Panc1 (cell line): ENCODE data around the gene SDK1. TPM values are rescaled to one million over a fixed set of nuclear protein-coding genes. Genes with fewer than 3 reads are reported as not detected.

Experiments
- ATAC-seq: fragments of 200-7000 bp; cut with Tn5 transposase; 2 replicates; pipeline ENCODE4 v1.9.1; 2020; ENCODE audit warnings: mild to moderate bottlenecking, moderate library complexity
- BruUV-seq: library from RNA; stranded (reverse); fragments of 400-500 nt; replicated peaks from 2 replicates; lab custom pipeline; 2021; lab: Mats Ljungman, UMichigan
- CTCF ChIA-PET: fragments of 300-600 bp; sonication (Branson Sonifier 250); formaldehyde crosslinking; loops from one replicate; lab custom pipeline; 2022; ENCODE audit warnings: antibody characterized with exemption; lab: Charles Lee
- POLR2A ChIA-PET: fragments of 300-600 bp; sonication (Branson Sonifier 250); formaldehyde crosslinking; loops from one replicate; lab custom pipeline; 2022; ENCODE audit warnings: antibody characterized with exemption; lab: Charles Lee
- DNase-seq: peaks from one replicate; pipeline ENCODE4 v3.0.0-alpha.2; 2010; ENCODE audit warnings: low read depth, low spot score
- H3K27ac ChIP-seq: 2 replicates; pipeline ENCODE4 v1.5.1; 2011; ENCODE audit warnings: mild to moderate bottlenecking, low read length, inconsistent platforms
- H3K27me3 ChIP-seq: fragments of 200-500 bp; sonication (Bioruptor generic); 2 replicates; pipeline ENCODE4 v1.6.0; 2014; ENCODE audit warnings: low read length, inconsistent platforms; ENCODE audit not compliant: control insufficient read depth, insufficient read depth
- H3K36me3 ChIP-seq: fragments of 200-500 bp; sonication (Bioruptor generic); 2 replicates; pipeline ENCODE4 v1.5.1; 2014; ENCODE audit warnings: inconsistent platforms, mild to moderate bottlenecking, low read length, moderate library complexity; ENCODE audit not compliant: control insufficient read depth, insufficient read depth
- H3K4me1 ChIP-seq: 2 replicates; pipeline ENCODE4 v1.5.1; 2011; ENCODE audit warnings: inconsistent platforms, mild to moderate bottlenecking, low read length, moderate library complexity; ENCODE audit not compliant: control insufficient read depth, insufficient read depth
- H3K4me3 ChIP-seq, 2 experiments: 2 replicates each; pipeline ENCODE4 v1.5.1; 2011 to 2012; ENCODE audit warnings: low read depth in 2 of 2, low read length in 2 of 2, mild to moderate bottlenecking in 2 of 2, inconsistent platforms in 1 of 2, moderate library complexity in 1 of 2
- H3K9me3 ChIP-seq: fragments of 200-500 bp; sonication (Bioruptor generic); 2 replicates; pipeline ENCODE4 v1.5.1; 2014; ENCODE audit warnings: low read depth, mild to moderate bottlenecking, inconsistent platforms, low read length, moderate library complexity; ENCODE audit not compliant: control insufficient read depth, insufficient read depth
- POLR2AphosphoS5 ChIP-seq: IDR thresholded peaks from 2 replicates; pipeline ENCODE4 v1.6.1; 2012; ENCODE audit warnings: mild to moderate bottlenecking, low read depth, low read length, moderate library complexity
- SIN3A ChIP-seq: IDR thresholded peaks from 2 replicates; pipeline ENCODE4 v1.6.1; 2012; ENCODE audit warnings: low read depth, mild to moderate bottlenecking, low read length, moderate library complexity, borderline replicate concordance; ENCODE audit not compliant: insufficient read depth
- TCF7L2 ChIP-seq: IDR thresholded peaks from 2 replicates; pipeline ENCODE4 v1.6.1; 2011; ENCODE audit warnings: mild to moderate bottlenecking, low read depth, low read length, inconsistent platforms
- in situ Hi-C: cut with HindIII; loops from 2 replicates; pipeline ENCODE4 v1.10.0; 2016; ENCODE audit warnings: low sequenced_read_pairs, low pct_unique_long_range_greater_than_20kb
- intact Hi-C: fragments of 100-400 bp; cut with micrococcal nuclease; formaldehyde crosslinking; loops from one replicate; pipeline ENCODE4 v1.10.0; 2022; ENCODE audit not compliant: unreplicated experiment
- total RNA-seq: library from RNA; stranded (reverse); gene quantifications from one replicate; pipeline ENCODE4 v1.2.1, GENCODE V29; 2021; ENCODE audit not compliant: unreplicated experiment
- TF ChIP-seq, protein P1 (sequence below): fragments of 450-650 bp; IDR thresholded peaks from 2 replicates; pipeline ENCODE4 v1.5.1; 2017; ENCODE audit warnings: mild to moderate bottlenecking
- TF ChIP-seq, protein P2 (sequence below), 2 experiments: IDR thresholded peaks; 2 replicates each; pipeline ENCODE4 v1.6.1; 2011 to 2012; ENCODE audit warnings: low read depth in 2 of 2, control low read depth in 1 of 2, low read length in 1 of 2, mild to moderate bottlenecking in 1 of 2, moderate library complexity in 1 of 2; ENCODE audit not compliant: insufficient read depth in 1 of 2

SDK1 gene
- total RNA-seq, 1 experiment from 2014 or later = 47.4 TPM

DNA sequence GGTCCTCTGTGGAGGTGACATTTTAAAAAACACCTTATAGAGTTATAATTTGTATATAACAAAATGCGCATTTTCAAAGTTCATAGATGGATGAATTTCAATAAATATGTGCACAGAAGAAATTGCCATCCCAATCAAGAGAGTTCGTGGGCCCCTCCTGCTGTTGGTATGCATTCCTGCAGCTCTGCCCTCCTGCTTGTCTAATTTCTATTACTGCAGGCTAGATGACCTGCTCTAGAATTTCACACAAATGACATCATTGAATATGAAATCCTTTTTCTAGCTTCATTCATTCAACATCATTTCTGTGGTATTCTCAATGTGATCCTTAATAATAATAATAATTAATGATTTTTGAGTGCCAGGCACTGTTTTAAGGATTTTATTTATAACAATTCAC lies 348.2 kb downstream of the SDK1 start:
- BruUV-seq = no TSS peak
- Histone ChIP-seq H3K27me3 (no peaks in the 10 kb centered on the region), H3K4me1 (peaks cover 4% of the 10 kb centered on the region; the same call in 1 of the 2 replicates), H3K4me3 (no peak overlapping the region), H3K27ac (peak overlapping the region; percentile 19; the same call in 1 of the 2 replicates), H3K36me3 (no peaks in the 10 kb centered on the region; the same call in 1 of the 2 replicates), H3K9me3 (no peaks in the 10 kb centered on the region)
- POLR2A ChIA-PET = no interaction called here
- in situ Hi-C loops = no loop called here
- intact Hi-C loops = no loop called here
- CTCF ChIA-PET = no interaction called here
- DNase-seq (no peak), ATAC-seq (no peak)
- TF ChIP-seq POLR2AphosphoS5 (no peak), SIN3A (no peak)
- TF ChIP-seq, protein P1, sequence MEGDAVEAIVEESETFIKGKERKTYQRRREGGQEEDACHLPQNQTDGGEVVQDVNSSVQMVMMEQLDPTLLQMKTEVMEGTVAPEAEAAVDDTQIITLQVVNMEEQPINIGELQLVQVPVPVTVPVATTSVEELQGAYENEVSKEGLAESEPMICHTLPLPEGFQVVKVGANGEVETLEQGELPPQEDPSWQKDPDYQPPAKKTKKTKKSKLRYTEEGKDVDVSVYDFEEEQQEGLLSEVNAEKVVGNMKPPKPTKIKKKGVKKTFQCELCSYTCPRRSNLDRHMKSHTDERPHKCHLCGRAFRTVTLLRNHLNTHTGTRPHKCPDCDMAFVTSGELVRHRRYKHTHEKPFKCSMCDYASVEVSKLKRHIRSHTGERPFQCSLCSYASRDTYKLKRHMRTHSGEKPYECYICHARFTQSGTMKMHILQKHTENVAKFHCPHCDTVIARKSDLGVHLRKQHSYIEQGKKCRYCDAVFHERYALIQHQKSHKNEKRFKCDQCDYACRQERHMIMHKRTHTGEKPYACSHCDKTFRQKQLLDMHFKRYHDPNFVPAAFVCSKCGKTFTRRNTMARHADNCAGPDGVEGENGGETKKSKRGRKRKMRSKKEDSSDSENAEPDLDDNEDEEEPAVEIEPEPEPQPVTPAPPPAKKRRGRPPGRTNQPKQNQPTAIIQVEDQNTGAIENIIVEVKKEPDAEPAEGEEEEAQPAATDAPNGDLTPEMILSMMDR = peak; percentile 62

DNA sequence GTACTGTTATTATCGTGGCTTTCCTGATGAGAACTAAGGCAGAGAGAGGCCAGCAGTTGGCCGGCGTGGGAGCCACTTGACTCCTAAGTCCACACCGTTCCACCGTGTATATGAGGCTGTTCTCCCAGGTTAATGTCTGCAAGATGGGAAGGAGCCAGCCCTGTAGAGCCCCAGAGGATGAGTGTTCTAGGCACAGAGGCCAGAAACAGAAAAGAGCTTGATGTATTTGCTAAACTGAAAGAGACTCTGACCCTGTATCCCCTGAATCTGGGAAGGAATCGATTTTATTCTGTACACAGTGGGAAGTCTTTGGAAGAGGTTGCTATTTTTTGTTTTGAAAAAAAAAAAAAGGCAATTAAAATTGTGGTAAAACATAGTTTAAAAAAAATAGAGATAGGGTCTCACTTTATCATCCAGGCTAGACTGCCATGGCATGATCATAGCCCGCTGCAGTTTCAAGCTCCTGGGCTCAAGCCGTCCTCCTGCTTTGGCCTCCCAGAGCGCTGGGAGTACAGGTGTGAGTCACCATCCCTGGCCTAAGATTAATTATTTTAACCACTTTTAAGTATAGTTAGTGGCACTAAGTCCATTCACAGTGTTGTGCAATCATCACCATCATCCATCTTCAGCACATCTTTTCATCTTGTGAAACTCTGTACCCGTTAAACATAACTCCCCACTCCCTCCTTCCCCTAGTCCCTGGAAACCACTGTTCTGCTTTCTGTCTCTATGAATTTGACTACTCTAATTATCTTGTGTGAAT lies 348.8 kb downstream of the SDK1 start:
- H3K9me3 ChIP-seq = no peaks in the 10 kb centered on the region
- H3K4me1 ChIP-seq = peaks cover 4% of the 10 kb centered on the region; the same call in 1 of the 2 replicates
- H3K4me3 ChIP-seq = no peak overlapping the region
- ChIA-PET CTCF (interaction anchor here (0.7 kb wide), 1 partner anchor 163 kb away, joined by 5 read pairs; no protein-coding TSS in a partner anchor), POLR2A (no interaction called here)
- H3K36me3 ChIP-seq = no peaks in the 10 kb centered on the region; the same call in 1 of the 2 replicates
- H3K27ac ChIP-seq = peak overlapping the region; percentile 19; the same call in 1 of the 2 replicates
- ATAC-seq = no peak
- in situ Hi-C loops (no loop called here), intact Hi-C loops (no loop called here)
- H3K27me3 ChIP-seq = no peaks in the 10 kb centered on the region
- BruUV-seq = no TSS peak
- TF ChIP-seq SIN3A (no peak), TCF7L2 (no peak), POLR2AphosphoS5 (no peak)
- TF ChIP-seq, protein P2, sequence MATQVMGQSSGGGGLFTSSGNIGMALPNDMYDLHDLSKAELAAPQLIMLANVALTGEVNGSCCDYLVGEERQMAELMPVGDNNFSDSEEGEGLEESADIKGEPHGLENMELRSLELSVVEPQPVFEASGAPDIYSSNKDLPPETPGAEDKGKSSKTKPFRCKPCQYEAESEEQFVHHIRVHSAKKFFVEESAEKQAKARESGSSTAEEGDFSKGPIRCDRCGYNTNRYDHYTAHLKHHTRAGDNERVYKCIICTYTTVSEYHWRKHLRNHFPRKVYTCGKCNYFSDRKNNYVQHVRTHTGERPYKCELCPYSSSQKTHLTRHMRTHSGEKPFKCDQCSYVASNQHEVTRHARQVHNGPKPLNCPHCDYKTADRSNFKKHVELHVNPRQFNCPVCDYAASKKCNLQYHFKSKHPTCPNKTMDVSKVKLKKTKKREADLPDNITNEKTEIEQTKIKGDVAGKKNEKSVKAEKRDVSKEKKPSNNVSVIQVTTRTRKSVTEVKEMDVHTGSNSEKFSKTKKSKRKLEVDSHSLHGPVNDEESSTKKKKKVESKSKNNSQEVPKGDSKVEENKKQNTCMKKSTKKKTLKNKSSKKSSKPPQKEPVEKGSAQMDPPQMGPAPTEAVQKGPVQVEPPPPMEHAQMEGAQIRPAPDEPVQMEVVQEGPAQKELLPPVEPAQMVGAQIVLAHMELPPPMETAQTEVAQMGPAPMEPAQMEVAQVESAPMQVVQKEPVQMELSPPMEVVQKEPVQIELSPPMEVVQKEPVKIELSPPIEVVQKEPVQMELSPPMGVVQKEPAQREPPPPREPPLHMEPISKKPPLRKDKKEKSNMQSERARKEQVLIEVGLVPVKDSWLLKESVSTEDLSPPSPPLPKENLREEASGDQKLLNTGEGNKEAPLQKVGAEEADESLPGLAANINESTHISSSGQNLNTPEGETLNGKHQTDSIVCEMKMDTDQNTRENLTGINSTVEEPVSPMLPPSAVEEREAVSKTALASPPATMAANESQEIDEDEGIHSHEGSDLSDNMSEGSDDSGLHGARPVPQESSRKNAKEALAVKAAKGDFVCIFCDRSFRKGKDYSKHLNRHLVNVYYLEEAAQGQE (IDR thresholded peaks at IDR 0.05; ENCODE audit: insufficient read depth in 1 of 2, low read depth in 2 of 2, low read length in 1 of 2) = no peak
- TF ChIP-seq, protein P1 = no peak
- no peak for DNase-seq
